IPS DF 4.7 (cell line): ENCODE data around the gene SPON1.

Experiments
- DNase-seq: peaks from one replicate; pipeline ENCODE4 v3.0.0-alpha.2; 2013; ENCODE audit warnings: low spot score; ENCODE audit errors: extremely low read depth

The SPON1 gene

GRCh38 chr11:14314127-14314526 lies 351.6 kb downstream of the SPON1 start:
- DNase-seq = no peak

GRCh38 chr11:14315130-14315529 lies 352.6 kb downstream of the SPON1 start:
- DNase-seq = no peak
